ENCODE results near the gene ERP44.
"Not testable (repeated sequence)": the region's sequence is repeated elsewhere in the genome, so short reads cannot be mapped to it uniquely, and the experiment has no call there.

ERP44 gene

DNA sequence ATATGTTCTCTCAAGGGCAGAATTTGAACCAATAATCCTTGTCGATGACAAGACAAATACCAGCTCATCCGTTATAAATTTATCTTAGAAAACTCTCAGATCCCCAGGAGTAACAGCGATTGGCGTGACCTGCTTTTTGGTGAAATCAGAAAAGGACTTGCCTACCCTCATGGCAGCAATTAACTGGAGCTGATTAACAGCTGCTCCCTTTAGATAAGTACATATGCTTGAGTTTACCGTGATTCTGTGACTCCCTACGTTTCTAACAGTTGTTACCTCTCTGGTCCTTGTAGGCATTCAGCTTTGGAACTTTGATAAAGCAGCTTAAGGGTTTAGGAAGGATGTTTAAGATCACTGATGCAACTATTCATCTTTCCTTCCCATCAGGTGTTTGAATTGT lies 2.8 kb upstream of the ERP44 start:
- DNase-seq (ENCODE audit: low read depth in 2 of 2, low spot score in 1 of 2), result no peak

DNA sequence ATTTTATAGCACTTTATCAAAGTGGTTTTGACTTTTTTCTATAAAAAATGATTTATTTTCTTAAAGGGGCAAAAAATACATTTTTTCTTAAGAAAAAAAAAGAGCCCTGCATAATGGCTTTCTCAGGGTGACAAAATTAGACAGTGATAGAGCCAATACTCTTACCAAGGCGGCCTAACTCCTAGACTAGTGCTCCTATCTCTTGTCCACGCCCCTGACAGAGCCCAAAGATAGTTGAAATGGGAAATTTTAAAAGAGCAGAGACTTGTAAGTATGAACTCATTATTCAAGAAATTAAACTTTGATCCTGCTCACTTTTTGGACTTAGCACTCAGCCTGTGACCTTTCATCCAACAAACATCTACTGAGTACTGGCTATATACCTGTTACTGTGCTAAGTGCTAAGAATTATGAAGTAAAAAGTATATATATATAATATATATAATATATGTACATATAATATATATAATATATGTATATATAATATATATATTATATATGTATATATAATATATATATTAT lies 1.4 kb upstream of the ERP44 start:
- DNase-seq (ENCODE audit: low read depth in 2 of 2, low spot score in 1 of 2), result no peak

DNA sequence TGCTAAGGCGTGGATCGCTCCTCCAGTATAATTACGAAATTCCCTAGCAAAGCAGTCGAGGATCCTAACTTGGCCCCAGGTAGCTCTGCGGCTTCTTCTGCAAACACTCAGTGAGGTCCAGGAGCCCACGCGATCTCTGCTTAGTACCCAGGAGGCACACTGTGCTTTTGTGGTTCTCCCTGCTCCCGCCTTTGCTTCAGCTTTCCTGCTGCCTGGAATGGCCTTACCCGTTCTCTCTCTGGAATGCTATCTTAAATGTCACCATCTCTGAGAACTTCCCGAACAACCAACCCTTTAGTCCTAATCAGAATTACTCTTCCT lies 882 bp upstream of the ERP44 start:
- no peak for DNase-seq (ENCODE audit: low read depth in 2 of 2, low spot score in 1 of 2)

DNA sequence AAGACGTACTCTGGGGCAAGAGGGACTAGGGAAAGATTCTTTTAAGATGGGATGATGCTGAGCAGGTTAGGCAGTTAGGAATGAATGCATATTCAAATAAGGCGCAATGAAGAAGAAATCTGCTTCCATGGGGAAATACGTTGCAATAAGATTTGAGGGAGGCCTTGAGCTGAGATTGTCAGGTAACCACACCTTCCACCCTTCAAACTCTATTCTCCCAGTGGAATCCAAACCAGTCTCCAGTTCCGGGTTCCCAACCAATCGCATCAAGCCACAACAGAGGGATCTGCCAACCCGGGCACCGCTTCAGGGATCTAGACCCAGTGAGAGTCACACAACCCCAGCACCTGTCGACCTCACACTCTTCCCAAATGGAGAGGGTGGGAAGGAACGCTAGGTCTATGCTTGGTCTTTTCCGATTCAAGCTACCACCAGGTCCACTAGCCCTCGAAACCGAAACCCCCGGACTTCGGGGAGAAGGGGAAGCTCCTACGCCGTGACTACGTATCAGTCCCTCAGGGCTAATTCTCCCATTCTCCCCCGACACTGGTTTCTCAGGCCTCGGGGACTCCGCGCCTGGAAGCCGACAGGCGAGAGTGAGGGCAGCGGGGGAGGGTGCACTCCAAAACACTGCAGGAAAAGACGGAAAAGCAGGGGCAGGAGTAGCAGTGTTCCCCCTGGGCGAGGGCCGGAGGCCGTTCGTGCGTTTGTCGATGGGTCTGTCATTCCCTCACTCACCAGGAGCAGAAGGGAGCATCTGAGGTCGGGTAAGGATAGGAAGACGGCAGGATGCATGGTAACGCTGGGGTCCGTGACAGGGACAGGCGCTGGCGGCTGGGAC lies 534 bp downstream of the ERP44 start:
- no peak for DNase-seq (ENCODE audit: low read depth in 2 of 2, low spot score in 1 of 2)

DNA sequence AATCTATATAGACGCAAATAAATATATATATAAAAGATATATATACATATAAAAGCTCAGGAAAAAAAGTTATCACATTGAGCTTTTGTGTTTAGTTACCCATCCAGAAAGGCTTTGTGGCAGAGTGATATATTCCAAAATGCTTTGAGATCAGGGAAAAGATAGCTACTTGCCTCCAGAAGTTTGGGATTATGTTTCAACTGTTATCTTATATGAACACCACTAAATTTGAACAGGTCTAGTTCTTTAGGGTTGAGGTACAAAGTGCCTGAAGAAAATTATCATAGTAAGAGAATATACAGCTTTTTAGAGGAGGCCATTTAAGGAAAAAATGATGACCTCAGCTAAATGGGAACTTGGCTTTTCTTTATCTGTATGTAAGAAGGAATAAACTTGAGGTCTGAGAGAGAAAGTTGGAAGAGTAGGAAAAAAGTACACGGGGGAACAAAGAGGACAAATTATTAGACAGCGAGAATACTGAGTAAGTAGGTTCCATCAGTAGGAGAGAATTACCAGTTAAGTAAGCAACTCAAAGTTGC lies 2.4 kb downstream of the ERP44 start:
- DNase-seq (ENCODE audit: low read depth in 2 of 2, low spot score in 1 of 2), result no peak

DNA sequence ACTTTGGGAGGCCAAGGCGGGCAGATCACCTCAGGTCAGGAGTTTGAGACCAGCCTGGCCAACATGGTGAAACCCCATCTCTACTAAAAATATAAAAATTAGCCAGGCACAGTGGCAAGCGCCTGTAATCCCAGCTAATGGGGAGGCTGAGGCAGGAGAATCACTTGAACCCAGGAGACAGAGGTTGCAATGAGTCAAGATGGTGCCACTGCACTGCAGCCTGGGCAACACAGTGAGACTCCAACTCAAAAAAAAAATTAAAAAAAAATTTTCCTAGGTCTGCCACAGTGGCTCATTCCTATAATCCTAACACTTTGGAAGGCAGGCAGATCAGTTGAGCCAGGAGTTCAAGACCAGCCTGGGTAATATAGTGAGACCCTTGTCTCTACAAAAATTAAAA lies 4.4 kb downstream of the ERP44 start:
- not testable (repeated sequence) for DNase-seq (ENCODE audit: low read depth in 2 of 2, low spot score in 1 of 2)

DNA sequence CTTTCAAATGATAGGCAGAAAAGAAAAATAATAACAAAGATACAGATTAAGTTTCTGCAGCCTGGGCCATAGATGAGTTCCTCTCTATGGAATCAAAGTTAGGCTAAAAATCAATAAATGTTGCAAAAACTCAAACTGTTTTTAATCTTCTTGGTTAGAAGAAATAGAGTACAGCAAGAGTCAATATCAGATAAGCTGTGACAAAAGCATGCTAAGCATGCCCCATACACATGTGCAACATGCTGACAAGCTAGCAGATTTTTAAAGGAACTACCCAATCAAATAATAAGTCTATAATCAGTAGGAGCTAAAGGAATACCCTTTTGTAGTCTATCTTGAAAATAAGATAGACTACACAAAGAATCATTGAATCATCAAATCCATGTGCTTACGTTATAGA lies 6.7 kb downstream of the ERP44 start:
- DNase-seq (ENCODE audit: low read depth in 2 of 2, low spot score in 1 of 2), result no peak

DNA sequence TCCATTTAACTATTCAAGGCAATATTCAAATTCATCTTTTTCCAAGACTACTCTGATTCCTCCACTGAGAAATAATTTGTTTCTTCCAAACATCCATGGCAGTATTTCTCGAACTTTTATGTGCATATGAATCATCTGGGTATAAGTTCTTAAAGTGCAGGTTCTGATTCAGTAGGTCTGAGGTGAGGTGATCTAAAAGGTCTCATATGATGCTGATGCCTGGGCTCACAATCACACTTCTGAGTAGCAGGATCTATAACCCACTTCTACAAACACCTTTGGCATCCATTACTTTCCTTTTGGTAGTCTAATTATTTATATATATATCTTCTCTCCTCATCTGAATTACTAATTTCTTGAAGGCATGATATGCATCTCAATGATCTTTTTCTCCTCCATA lies 7.2 kb downstream of the ERP44 start:
- no peak for DNase-seq (ENCODE audit: low read depth in 2 of 2, low spot score in 1 of 2)

DNA sequence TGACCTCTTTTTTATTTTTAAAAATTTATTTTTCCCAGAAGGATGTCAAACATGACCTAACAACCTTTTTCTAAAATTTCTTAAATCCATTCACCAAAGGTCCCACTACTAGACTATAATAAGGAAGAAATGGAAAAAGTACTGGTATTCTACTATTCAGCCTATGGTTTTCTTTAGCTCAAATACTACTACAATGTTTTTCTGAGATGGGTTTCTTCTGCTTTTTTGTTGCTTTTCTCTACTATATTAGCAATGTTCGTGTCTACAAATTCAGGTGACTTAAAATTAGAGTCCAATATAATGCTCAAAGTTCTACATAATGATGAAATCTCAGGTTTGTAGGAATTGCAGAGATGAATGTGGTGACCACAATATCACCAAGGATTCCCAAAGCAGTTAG lies 7.9 kb downstream of the ERP44 start:
- no peak for DNase-seq (ENCODE audit: low read depth in 2 of 2, low spot score in 1 of 2)

DNA sequence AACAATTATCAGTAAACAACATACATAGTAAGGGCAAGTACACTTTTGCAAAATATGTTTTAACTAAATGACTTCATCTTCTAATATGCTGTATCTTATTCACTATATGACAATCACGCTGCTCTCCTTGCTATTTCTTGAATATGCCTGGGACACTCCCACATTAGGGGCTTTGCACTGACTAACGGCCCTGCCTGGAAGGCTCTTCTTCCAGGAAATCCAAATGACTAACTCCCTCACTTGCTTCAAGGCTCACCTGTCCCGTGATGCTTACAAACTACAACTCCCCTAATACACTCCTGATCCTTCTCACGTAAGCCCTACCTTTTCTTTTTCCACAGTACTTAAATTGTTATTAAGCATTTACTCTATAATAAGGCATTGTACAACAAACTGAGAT lies 10.6 kb downstream of the ERP44 start:
- DNase-seq (ENCODE audit: low read depth in 2 of 2, low spot score in 1 of 2), result no peak

DNA sequence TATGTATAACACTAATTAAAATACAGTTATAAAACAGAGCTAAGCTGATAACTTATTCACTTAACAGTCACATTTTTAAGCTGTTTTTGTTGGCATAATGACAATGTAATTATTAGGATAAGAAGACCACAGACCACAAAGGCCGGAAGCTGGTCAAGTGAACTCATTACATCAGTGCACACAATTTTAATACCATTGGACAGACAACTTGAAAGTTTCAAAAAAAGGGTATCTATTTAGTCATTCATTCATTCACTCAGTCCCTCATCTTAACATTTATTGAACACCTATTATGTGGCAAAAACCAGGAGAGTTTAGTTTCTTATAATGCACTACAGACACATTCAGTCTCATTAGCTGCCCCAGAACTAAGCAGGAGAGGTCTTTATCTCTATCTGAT lies 11.6 kb downstream of the ERP44 start:
- DNase-seq (ENCODE audit: low read depth in 2 of 2, low spot score in 1 of 2), result no peak

DNA sequence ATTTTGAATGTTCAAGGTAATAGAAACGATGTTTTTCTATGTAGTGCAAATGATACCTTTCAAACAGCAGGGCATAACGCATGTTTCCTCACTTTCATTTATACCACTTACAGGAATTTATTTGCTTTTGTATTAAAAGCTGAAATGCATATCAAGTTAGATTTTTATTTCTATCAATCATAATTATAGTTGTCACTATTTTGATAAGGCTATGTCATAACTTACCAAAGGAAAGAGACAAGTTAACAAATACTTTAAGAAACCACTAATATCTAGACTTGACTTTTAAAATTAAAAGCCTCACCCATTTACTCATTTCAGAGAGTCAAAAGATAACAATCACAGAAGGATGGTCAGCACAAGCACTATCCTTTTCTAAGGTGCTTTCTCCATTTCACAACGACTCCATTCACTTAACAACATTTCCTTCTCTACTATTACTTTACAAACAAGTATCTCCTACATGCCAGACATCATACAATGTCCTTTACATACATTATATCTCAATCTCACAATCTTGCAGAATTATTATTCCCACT lies 12.6 kb downstream of the ERP44 start:
- DNase-seq (ENCODE audit: low read depth in 2 of 2, low spot score in 1 of 2), result no peak

DNA sequence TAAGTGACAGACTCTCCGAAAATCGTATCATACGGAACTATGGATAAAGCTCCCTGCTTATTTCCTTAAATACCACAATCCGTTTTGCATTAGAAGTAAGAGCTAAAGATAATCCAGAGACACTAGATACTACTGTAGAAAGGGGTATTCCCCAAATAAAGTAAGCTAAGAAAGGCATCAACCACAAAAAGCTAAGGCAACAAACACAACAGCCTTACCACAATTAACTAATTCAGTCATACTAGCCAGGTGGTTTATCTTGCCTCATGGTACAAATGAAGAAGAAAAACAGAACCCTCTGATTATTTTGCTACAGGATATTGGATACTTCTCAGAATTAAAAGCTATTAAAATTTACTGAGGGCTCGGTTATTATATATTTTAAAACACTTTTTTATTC lies 14.1 kb downstream of the ERP44 start:
- DNase-seq (ENCODE audit: low read depth in 2 of 2, low spot score in 1 of 2), result no peak

DNA sequence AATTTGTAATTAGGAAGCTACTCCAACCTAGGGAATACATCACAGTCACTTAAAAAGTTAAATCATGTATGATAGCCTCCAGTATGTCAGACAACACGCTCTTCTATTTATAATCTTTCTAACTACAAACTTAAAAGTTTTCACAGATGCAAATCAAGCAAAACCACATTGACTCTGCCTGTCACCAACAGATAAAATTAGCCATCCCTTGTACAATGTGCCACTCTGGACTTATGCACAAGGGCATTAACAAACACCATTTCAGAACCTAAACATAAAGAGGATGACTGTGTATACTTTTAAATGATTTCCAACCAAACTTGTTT lies 14.7 kb downstream of the ERP44 start:
- no peak for DNase-seq (ENCODE audit: low read depth in 2 of 2, low spot score in 1 of 2)

DNA sequence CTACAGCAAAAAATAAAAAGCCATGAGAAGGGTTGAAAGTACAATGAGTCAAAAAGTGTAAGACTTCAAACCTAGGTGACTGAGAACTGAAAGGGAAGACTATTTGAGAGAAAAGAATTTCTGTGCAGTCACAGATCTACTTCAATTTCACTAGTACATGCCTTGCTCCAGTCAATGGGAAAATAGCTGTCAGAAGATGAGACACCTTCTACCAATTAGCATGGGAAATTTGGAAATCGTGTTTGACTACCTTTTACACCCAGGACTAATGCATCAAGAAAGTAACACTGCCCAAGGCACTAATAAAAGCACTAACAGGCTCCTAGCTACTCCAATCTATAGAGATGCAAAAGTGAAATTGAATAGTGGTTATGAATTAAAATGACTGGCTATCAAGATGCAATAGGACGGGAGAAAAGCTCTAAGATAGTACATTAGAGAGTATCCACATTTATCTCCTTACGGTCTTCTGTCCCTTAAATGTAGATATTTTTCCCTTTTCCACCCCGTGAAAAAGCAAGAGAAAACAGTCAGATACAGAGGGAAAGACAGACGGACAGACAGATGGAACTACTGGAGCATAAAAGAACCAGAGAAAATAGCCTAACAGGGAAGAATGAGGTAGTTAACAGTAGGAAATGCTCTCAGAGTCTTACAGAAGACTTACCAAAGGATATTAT lies 15.2 kb downstream of the ERP44 start:
- DNase-seq (ENCODE audit: low read depth in 2 of 2, low spot score in 1 of 2), result no peak

DNA sequence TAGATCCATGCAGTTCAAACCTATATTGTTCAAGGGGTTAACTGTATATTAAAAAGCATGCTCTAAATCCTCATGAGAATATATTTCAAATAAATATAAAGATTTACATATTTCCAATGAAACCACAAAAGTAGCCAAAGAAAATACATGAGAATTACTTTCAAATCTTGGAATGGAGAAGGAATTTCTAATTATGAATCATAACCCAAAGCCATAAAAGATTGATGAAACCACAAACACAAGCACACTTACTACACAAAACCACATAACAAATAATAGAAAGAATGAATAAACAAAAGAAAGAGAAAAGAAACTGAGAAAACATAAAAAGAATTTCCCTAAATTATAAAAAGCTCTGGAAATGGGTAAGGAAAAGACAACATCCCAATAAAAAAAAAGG lies 16.0 kb downstream of the ERP44 start:
- no peak for DNase-seq (ENCODE audit: low read depth in 2 of 2, low spot score in 1 of 2)

DNA sequence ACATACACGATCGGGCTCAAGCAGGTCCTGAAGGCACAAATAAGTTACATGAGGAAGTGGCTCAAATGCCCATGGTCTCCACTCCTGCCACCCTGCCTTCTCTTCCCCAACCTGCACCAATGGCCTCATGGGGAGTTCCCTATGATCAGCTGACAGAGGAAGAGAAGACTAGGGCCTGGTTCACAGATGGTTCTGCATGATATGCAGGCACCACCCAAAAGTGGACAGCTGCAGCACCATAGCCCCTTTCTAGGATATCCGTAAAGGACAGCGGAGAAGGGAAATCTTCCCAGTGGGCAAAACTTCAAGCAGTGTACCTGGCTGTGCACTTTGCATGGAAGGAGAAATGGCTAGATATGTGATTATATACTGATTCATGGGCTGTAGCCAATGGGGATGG lies 22.5 kb downstream of the ERP44 start:
- not testable (repeated sequence) for DNase-seq (ENCODE audit: low read depth in 2 of 2, low spot score in 1 of 2)

DNA sequence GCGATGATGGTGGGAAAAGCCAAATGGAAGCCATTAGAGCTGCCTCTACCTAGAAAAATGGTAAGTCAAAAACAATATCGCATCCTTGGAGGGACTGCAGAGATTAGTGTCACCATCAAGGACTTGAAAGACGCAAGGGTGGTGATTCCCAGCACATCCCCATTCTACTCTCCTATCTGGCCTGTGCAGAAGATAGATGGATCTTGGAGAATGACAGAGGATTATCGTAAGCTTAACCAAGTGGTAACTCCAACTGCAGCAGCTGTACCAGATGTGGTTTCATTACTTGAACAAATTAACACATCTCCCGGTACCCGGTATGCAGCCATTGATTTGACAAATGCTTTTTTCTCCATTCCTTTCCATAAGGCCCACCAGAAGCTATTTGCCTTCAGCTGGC lies 23.8 kb downstream of the ERP44 start:
- no peak for DNase-seq (ENCODE audit: low read depth in 2 of 2, low spot score in 1 of 2)

DNA sequence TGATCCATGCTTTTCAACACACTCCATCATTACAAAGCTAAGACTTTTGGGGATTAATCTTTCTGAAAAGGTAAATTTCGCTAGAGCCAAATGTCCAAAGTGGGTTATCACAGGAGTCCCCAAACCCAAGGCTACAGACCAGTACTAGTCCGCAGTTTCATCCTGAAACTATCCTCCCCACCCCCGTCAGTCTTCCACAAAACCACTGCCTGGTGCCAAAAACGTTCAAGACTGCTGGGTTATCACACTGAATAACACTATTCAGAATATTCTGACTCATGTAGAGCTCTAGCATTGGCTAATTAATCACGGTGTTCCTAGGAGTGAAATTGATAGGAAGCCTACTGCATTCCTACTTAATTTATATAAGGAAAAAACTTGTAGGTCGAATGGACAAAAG lies 24.7 kb downstream of the ERP44 start:
- no peak for DNase-seq (ENCODE audit: low read depth in 2 of 2, low spot score in 1 of 2)

DNA sequence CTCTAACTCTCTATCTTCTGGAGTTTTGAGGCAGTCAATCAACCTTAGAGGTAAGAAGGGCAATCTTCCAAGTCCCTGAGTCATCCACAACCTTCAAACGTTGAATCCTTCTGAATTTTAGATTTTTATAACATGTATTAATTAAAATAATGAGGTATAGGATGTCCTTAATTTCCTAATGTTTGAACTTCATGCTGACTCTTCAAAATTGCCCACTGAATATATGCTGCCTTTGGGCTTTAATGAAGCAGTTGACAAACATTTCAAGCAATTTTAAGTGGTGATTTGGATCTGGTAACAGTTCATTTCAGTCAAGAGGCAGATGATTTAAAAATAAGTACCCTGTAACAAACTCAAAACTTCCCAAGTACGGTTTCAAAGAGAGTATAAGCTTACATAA lies 26.0 kb downstream of the ERP44 start:
- no peak for DNase-seq (ENCODE audit: low read depth in 2 of 2, low spot score in 1 of 2)

DNA sequence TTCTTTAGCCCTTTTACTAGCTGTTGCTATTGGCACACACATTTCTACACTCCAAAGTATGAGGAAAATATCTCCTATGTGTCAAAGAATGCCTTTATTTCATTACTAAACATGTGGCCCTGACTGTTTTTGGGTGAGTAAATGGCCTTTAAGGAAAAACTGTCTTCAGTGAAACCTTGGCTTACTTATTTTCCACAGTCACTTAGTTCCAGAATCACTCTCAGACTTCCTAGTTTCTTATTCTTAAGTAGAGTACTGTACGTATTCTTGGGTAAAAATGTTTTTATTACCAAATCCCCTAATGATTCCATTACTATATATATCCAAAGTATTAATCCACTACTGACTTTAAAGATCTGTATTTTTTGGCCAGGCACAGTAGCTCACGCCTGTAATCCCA lies 27.5 kb downstream of the ERP44 start:
- DNase-seq (ENCODE audit: low read depth in 2 of 2, low spot score in 1 of 2), result no peak
